Activated gamma-delta T cell (primary cell): ENCODE results near the gene EP400.

ENCODE experiments used
- DNase-seq: peaks from one replicate; lab custom pipeline; 2025; lab: John Stamatoyannopoulos, UW

EP400 gene

DNA sequence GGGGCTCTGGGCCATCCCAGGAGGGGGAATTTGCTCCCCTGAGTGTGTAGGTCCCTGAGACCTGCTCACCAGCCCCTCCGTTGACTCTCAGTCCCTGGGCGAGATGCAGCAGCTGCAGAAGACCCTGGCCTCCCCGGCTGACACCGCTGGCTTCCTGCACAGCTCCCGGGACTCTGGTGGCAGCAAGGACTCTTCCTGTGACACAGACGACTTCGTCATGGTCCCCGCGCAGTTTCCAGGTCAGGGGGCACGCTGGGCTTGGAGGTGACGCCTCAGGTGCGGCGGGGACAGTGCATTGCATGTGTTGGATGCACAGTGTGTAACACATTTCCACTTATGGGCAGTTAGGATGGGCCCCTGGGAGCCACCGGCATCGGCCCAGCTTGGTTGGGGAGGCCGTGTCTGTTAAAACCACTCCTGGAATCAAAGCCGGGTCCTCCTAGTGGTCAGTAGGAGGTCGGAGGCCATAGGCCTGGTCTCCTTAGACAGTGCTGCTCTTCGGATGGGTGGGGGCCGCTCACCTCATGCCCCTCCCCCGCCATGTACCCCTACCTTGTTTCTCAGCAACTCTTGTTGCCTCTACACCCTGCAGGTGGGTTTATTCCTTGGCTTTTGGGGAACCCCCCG is 37.8 kb upstream of the EP400 start:
- no peak for DNase-seq

DNA sequence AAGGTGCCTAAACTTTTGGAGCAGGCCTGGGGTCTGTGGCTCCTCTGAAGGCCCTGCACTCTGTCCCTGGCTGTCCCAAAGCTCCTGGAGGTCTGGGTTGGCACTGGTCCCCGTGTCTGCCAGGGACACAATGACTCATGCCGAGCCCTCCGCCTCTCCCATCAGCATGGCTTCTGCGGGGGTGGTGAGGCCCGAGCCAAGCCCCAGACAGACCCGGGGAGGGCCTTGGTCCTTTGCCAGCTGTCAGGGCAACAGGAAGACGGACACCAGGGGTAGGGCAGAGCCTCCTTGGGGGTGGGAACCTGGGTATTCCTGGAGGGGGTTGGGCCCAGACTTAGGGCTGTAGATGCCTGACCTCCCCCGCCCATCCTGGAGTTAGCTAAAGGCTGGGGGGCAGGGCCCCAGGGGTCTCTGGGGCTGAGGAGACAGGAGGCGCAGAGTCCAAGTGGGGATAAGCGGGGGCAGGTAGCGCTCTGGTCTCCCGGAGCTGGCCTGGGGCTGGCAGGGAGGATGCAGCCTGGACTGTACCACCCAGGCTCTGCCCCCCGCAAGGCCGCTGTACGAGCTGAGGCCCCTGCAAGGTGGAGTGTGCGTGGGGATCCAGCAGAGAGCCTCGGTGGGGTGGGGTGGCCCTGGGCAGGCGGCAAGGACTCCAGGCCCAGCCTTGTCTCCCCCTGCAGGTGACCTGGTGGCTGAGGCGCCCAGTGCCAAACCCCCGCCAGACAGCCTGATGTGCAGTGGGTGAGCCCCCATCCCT is 37.0 kb upstream of the EP400 start:
- DNase-seq = no peak

DNA sequence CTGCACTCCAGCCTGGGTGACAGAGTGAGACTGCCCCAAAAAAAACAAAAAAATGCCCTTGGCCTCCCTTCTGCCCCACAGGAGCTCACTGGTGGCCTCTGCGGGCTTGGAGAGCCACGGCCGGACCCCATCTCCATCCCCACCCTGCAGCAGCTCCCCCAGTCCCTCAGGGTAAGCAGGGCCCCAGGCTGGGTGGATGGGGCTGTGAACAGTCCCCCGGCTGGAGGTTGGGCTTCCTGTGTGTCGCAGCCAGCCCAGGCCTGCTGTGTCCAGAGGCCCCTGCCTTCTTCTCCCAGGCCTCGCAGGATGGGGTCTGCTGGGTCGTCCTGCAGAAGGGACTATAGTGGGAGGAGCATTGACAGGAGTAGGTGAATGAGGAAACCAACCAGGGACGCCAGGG is 36.1 kb upstream of the EP400 start:
- no peak for DNase-seq

DNA sequence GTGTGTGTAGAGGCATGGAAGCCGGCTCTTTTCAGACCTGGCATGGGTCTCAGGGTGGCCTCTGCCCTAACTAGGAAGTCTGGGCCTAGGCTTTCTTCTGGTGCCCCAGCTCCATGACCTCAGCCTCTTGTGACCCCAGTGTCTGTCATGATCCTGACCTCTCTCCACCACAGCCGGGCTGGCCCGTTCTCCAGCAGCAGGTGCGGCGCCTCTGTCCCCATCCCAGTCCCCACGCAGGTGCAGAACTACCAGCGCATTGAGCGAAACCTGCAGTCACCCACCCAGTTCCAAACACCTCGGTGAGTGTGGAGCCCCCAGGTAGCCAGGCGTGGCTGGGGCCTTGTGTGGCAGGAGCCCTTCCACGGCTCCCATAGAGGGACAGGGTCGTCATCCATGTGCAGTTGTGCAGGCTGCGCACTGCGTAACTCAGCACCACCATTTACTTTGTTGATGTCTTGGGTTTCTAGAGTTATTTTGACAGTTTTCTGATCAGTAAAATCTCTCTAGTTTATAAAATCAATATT is 35.5 kb upstream of the EP400 start:
- no peak for DNase-seq

DNA sequence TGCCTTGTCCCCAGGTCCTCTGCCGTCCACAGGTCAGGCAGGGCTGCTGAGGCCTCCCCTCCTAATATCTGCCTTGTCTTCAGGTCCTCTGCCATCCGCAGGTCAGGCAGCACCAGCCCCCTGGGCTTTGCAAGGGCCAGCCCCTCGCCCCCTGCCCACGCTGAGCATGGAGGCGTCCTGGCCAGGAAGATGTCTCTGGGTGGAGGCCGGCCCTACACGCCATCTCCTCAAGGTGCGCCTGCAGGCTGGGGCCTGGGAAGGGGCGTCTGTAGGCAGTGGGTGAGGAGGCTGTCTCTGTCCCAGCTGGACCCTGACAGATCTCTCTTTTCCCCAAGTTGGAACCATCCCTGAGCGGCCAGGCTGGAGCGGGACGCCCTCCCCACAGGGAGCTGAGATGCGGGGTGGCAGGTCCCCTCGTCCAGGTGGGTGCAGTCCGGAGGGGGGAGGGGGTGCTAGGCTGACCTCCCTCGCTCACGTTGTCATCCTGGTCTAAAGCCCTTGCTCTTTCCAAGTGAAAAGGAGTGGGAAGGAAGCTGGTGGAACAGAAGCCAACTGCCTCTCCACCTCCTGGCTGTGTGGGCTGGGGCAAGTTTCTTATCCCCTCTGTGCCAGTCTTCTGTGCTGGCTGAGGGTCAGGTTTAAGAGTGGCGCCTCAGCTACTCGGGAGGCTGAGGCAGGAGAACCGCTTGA is 34.6 kb upstream of the EP400 start:
- DNase-seq = no peak

DNA sequence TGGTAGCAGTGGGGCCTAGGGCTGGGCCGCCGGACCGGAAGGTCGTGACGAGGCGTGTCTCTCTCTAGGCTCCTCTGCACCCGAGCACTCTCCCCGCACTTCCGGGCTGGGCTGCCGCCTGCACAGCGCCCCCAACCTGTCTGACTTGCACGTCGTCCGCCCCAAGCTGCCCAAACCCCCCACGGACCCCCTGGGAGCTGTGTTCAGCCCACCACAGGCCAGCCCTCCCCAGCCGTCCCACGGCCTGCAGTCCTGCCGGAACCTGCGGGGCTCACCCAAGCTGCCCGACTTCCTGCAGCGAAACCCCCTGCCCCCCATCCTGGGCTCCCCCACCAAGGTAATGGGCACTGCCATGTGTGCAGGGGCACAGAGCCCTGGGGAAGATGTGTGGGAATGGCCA is 33.9 kb upstream of the EP400 start:
- DNase-seq = no peak

DNA sequence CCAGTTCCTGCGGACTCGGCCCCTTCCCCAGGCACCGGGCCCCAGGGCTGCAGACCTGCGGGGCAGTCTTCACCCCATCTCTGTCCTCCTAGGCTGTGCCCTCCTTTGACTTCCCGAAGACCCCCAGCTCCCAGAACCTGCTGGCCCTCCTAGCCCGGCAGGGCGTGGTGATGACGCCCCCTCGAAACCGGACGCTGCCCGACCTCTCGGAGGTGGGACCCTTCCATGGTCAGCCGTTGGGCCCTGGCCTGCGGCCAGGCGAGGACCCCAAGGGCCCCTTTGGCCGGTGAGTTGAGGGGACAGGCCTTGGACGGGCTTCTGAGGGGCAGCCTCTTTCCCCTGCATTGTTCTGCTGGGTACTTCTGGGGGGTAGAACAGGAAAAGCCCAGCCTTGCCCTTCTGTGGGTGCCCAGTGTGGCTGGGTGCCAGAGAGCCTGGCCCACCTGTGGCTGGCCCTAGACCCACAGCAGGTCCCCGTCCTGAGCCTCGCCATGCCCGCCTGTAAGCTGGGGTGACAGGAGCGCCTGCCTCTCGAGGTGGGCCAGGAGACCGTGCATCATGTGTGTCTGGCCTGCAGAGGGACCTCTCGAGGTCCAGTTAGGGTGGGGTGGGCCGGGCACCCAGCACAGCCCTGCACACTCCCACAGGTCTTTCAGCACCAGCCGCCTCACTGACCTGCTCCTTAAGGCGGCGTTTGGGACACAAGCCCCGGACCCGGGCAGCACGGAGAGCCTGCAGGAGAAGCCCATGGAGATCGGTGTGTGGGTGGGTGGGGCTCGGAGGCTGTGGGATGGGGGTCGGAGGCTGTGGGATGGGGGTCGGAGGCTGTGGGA is 33.2 kb upstream of the EP400 start:
- DNase-seq = no peak

DNA sequence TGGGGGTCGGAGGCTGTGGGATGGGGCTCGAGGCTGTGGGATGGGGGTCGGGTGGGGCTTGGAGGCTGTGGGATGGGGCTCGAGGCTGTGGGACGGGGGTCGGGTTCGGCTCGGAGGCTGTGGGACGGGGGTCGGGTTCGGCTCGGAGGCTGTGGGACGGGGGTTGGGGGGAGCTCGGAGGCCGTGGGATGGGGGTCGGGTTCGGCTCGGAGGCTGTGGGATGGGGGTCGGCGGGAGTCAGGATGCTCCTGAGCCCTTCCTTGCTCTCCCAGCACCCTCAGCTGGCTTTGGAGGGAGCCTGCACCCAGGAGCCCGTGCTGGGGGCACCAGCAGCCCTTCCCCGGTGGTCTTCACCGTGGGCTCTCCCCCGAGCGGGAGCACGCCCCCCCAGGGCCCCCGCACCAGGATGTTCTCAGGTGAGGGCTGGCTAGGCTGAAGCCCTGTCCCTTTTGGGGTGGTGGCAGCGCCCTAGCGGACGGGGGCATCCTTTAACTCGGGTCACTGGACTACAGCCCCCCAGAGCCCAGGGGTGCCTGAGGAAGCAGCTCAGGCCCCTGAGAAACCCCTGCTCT is 32.5 kb upstream of the EP400 start:
- no peak for DNase-seq

DNA sequence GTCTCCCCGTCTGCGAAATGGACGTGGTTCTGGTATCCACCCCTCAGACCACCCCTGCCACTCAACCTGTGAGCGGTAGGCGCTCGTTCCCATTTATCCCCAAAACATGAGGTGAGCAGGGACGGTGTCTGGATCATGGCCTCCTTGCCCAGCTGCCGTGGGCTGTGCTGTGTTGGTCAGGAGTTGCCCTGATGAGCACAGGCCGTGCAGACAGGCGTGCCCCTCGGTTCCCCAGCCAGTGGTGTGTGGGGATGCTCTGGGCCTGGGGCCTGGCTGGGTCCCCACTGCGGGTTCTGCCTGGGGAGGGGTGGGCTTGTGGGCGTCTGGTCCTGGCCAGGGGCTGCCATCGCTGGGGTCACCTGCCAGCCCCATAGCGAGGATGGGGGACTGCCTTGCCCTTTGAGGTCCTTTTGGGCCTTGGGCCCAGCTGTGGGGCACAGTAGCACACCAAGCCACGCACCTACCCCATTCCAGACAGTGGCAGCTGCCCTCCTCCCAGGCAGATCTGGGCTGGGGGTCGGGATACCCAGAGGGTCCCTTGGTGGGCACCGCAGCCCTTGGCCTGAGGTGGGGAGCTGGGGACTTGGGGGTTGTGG is 31.9 kb upstream of the EP400 start:
- no peak for DNase-seq

DNA sequence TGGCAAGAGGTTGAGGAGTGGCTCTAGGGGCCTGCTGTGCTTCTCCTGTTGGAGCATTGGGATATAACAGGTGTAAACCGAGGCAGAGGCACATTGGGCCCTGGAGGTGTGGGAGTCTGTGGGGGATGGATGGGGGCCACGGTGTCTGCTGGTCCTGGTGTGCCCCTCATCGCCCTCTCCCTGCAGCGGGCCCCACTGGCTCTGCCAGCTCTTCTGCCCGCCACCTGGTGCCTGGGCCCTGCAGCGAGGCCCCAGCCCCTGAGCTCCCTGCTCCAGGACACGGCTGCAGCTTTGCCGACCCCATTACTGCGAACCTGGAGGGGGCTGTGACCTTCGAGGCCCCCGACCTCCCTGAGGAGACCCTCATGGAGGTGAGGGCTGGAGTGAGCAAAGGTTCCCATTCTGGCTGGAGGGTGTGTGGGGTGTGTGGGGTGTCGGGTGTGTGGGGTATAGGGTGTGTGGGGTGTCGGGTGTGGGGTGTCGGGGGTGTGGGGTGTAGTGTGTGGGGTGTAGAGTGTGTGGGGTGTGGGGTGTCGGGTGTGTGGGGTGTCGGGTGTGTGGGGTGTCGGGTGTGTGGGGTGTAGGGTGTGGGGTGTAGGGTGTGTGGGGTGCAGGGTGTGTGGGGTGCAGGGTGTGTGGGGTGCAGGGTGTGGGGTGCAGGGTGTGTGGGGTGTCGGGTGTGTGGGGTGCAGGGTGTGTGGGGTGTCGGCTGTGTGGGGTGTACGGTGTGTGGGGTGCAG is 31.3 kb upstream of the EP400 start:
- no peak for DNase-seq

DNA sequence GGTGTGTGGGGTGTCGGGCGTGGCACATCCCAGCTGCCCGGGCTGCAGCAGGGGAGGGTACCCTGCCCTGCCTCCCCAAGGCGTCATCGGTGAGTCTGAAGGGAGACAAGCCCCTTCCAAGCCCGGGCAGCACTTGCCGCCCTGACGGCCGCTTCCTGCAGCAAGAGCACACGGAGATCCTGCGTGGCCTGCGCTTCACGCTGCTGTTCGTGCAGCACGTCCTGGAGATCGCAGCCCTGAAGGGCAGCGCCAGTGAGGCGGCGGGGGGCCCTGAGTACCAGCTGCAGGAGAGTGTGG is 30.7 kb upstream of the EP400 start:
- no peak for DNase-seq

DNA sequence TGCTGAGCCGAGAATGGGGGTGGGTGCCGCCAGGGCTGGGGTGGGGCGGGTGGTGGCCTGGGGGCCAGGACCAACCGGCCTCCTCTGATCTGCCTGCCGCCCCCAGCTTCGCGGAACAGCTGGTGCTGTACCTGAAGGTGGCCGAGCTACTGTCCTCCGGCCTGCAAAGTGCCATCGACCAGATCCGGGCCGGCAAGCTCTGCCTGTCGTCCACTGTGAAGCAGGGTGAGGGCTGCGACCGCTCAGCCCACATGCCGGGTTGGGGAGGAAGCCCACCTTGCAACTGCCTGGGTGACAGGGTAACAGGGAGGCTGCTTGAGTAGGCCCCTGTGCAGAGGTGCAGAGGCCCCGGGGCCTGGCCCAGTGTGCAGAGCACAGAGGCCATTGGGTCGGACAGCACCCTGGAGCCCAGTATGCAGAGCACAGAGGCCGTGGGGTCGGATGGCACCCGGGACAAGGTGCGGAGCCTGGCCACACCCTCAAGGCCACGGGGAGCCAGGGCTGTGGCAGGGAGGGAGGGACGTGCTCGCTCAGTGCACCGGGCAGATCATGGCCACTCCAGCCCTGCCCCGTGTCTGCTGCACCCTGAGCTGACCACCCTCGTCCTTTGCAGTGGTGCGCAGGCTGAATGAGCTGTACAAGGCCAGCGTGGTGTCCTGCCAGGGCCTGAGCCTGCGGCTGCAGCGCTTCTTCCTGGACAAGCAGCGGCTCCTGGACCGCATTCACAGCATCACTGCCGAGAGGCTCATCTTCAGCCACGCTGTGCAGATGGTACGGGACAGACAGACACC is 30.2 kb upstream of the EP400 start:
- no peak for DNase-seq

DNA sequence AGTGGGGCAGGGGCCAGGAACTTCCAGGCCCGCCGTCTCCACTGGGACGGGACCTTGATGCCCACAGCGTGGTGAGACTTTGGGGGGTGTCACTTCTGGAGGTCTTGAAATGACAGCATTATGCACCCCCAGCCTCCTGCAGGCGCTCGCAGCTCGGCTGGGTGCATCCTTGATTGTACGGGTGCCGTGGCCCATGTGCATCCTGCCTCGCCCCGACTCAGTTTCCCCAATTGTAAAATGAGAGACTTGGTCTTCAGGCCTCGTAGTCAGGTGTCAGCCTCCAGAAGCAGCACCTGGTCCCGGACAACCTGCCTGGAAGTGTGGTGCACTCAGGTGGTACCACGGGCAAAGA is 29.6 kb upstream of the EP400 start:
- DNase-seq = no peak

DNA sequence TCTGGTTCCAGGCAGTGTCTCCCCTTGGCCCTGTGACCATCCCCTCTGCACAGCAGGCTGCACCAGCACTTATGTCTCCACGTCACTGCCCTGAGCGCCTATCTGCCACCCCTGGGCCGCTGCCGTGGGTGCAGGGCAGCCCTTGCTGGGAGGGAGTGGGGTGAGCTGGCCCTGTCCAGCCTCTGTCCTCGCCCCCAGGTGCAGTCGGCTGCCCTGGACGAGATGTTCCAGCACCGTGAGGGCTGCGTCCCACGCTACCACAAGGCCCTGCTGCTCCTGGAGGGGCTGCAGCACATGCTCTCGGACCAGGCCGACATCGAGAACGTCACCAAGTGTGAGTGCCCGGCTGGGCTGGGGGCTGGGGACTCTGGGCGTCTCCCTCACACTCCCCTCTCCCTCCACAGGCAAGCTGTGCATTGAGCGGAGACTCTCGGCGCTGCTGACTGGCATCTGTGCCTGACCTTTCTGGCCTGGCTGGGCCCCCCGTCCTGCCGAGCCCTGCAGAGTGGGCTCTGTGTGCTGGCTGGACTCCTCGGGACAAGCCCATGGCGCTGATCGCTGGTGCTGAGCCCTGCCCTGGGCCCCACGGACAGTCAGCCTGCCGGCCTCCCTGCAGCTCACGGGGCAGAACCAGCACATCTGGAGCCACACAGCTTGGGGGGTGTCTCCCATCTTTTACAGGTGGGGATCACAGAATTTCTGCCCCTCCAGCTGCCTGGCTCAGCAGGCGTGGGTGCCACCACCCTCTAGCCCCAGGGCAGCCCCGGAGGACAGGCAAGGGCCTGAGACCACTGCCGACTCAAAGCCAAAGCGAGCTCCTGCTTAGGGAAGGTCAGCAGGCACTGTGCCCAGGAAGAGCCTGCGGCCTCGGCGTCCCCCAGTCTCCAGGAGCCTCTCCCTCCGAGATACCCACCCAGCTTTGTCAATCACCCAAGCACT is 28.6 kb upstream of the EP400 start:
- no peak for DNase-seq

DNA sequence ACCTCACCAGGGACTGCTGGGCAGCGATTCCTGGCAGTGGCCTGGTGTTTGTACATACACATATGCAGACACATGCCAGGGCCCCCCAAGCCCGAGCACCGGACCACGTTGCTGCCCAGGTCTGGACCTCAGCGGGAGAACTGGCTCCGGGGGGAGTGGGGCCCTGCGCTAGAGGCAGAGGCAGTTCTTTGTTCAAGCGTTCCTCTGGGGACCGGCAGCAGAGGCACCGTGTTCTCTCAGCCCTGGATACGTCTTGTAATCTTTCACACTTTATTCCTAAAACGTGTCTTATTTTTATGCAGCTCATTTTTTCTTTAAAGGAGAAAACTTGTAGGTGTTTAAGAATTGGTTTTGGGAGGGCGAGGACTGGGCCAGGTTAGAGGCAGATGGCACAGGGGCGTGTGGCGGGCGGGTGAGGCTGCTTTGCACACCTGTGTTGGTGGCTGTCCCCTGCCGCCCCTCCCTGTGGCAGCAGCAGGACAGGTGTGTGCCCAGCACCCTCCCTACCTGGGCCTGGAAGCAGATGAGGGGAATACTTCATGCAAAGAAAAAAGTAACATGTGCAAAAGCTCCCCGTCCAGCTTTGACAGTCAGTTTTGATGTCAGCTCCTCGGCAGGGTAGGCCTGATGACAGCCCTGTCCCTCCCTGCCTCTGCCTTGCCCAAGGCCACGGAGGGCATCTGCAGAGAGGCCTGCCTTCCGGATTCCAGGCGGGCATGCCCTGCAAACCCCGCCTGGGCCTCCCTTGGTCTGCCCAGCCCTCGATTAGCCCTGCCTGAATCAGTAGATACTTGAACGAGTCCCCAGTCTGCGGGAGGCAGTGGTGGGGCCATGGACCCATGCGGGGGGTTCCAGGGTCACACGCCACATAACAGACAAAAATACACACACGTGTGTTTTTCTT is 27.6 kb upstream of the EP400 start:
- no peak for DNase-seq

DNA sequence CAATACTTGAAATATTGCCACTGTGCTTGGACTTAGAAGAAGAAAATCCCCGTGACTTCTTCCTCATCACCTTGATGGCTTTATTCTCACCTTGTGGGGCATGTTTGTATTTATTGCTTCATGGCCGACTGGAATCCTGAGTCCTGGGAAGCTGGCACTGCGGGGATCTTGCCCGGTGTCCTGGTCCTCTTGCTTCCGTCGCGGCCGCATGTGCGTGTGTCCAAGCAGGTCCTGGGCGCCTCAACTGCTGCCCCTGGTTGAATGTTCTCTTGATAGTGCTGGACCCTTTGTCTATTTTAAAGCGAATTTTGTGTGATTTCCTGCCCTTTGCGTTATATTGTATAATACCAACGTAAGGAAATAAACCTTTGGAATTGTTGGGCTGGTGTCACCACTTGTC is 27.0 kb upstream of the EP400 start:
- DNase-seq = no peak

DNA sequence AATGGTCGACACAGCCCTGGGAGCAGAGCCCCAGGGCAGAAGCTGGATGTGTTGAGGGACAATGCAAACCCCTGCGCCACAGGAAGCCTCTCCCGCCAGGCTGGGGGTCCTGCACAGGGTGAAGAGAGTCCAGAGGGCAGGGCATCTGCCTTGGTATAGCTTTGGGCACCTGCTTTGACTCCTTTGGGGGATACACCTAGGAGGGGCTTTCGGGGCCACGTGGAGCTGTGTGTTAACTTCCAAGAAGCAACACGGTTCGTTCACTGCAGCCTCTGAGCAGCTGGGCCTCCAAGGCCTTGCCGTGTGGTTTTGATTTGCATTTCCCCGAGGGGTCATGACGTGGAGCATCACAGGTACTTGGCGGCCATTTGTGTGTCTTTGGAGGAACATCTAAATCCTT is 26.5 kb upstream of the EP400 start:
- DNase-seq = no peak
